Heart left ventricle (tissue), 13 donors: Measurements from ENCODE around the gene TMEM82.

Source experiments
- POLR2A ChIP-seq, 2 donors: fragments of 450-650 bp; IDR thresholded peaks; one replicate each; pipeline ENCODE4 v1.6.1; 2017; ENCODE audit warnings: antibody characterized with exemption in 2 of 2, mild to moderate bottlenecking in 2 of 2, moderate library complexity in 2 of 2
- TF ChIP-seq, protein P1 (sequence below), 12 donors: fragments of 200-600 bp; sonication (generic) in 4 of 12; IDR thresholded peaks; one replicate each; pipeline versions ENCODE4 v1.5.0 to v1.8.0; 2018 to 2022; ENCODE audit warnings: antibody characterized with exemption in 12 of 12, mild to moderate bottlenecking in 5 of 12
- donor health status: ischemic (EF 13 %, LVEDD 7.1; RV severe dilation, severe dysfunction).
- donor health status: DM: no; HTN: yes; CAD: no.
- donor health status: DM: no; HTN: no; CAD: no.
- donor health status: ischemic (EF 25% LVEDD 6.9; RV normal size, moderate dysfunction).
- donor health status: ischemic (EF 25% LVEDD 5.7; RV mildly dilated, moderate dysfunction).
- donor health status: ischemic (EF 35%, LVEDD 5.7; RV mildly dilated, moderate dysfunction).
- donor health status: nonischemic (EF 11% LVEDD 7.7; RV severe dilation, severe dysfunction).
- donor health status: DM: yes; HTN: yes; CAD: no.
- donor health status: PGD.
- donor health status: ischemic (EF 29% LVEDD 5.4; RV normal size, mild dysfunction).
- donor health status: nonischemic (EF 23%, LVEDD 6.1; RV moderate dilation, normal function).

DNA sequence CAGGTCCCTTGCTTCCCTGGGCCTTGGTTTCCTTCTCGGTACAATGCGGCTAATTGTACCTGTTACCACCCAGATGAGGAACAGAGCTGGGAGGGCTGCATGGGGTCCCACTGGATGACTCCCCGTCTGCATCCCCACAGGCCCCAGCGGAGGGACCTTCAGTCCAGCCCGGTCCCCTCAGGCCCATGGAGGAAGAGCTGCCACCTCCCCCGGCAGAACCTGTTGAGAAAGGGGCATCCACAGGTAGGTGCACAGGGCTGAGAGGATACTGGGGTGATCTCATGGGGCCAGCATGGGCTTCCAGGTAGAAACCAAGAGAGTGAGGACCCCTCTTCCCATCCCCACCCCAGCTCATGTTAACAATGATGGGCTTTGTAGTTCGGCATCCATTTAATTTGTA is 26.1 kb downstream of the TMEM82 start:
- TF ChIP-seq POLR2A (IDR thresholded peaks at IDR 0.05): no peak
- TF ChIP-seq, protein P1, sequence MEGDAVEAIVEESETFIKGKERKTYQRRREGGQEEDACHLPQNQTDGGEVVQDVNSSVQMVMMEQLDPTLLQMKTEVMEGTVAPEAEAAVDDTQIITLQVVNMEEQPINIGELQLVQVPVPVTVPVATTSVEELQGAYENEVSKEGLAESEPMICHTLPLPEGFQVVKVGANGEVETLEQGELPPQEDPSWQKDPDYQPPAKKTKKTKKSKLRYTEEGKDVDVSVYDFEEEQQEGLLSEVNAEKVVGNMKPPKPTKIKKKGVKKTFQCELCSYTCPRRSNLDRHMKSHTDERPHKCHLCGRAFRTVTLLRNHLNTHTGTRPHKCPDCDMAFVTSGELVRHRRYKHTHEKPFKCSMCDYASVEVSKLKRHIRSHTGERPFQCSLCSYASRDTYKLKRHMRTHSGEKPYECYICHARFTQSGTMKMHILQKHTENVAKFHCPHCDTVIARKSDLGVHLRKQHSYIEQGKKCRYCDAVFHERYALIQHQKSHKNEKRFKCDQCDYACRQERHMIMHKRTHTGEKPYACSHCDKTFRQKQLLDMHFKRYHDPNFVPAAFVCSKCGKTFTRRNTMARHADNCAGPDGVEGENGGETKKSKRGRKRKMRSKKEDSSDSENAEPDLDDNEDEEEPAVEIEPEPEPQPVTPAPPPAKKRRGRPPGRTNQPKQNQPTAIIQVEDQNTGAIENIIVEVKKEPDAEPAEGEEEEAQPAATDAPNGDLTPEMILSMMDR (IDR thresholded peaks at IDR 0.05): no peak
